Hepatocyte (in vitro differentiated cells): Measurements from ENCODE around the gene HEBP1.

Experiments
- EZH2 ChIP-seq: fragments of 200-600 bp; sonication (generic); IDR thresholded peaks from 2 replicates; pipeline ENCODE4 v1.6.1; 2016; ENCODE audit warnings: antibody characterized with exemption, mild to moderate bottlenecking, borderline replicate concordance
- EZH2phosphoT487 ChIP-seq: fragments of 200-600 bp; sonication (generic); IDR thresholded peaks from one replicate; pipeline ENCODE4 v1.6.1; 2018; ENCODE audit warnings: antibody characterized with exemption, mild to moderate bottlenecking, low read depth, moderate library complexity; ENCODE audit not compliant: unreplicated experiment, severe bottlenecking
- TF ChIP-seq, protein P1 (sequence below): fragments of 200-600 bp; sonication (generic); IDR thresholded peaks from 2 replicates; pipeline ENCODE4 v1.5.1; 2016; ENCODE audit warnings: antibody characterized with exemption, mild to moderate bottlenecking; ENCODE audit not compliant: poor library complexity

GRCh38 chr12:13002301-13003097, 2.4 kb upstream of the HEBP1 start:
- TF ChIP-seq, protein P1, sequence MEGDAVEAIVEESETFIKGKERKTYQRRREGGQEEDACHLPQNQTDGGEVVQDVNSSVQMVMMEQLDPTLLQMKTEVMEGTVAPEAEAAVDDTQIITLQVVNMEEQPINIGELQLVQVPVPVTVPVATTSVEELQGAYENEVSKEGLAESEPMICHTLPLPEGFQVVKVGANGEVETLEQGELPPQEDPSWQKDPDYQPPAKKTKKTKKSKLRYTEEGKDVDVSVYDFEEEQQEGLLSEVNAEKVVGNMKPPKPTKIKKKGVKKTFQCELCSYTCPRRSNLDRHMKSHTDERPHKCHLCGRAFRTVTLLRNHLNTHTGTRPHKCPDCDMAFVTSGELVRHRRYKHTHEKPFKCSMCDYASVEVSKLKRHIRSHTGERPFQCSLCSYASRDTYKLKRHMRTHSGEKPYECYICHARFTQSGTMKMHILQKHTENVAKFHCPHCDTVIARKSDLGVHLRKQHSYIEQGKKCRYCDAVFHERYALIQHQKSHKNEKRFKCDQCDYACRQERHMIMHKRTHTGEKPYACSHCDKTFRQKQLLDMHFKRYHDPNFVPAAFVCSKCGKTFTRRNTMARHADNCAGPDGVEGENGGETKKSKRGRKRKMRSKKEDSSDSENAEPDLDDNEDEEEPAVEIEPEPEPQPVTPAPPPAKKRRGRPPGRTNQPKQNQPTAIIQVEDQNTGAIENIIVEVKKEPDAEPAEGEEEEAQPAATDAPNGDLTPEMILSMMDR, result no peak
- TF ChIP-seq EZH2 (no peak), EZH2phosphoT487 (no peak)
